GM18909 (cell line): ENCODE results near the gene FEZF2.

Experiments used
- ATAC-seq: cut with Tn5 transposase; IDR thresholded peaks from one replicate; pipeline ENCODE4 v1.9.1; 2021; ENCODE audit warnings: mild to moderate bottlenecking; ENCODE audit not compliant: unreplicated experiment, poor library complexity

Gene FEZF2

GRCh38 chr3:62335196-62335595 lies 38.2 kb downstream of the FEZF2 start:
- no peak for ATAC-seq

DNA sequence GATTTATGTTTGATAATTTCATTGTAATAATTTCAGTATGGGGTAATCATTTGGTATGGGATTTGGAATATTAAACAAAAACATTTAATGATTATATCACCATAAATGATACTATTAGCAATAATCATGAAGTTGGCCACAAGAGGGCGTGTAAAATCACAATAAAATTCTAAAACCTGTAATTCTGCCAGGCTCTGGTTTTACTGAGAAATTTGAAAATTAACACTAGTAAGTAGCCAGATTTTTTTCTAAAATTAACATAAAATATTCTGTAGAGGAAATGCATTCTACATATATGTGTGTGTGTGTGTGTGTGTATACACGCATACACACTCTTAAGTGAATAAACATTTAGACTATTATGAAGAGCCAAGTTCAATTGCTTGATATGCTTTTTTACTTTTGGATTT lies 40.5 kb downstream of the FEZF2 start:
- no peak for ATAC-seq

- ATAC-seq, result no peak
Observed at GRCh38 chr3:62332017-62332416, 41.3 kb downstream of the FEZF2 start.

- ATAC-seq, result no peak
Observed at GRCh38 chr3:62329971-62330370, 43.4 kb downstream of the FEZF2 start.

- ATAC-seq, result no peak
Observed at GRCh38 chr3:62325896-62326295, 47.5 kb downstream of the FEZF2 start.

DNA sequence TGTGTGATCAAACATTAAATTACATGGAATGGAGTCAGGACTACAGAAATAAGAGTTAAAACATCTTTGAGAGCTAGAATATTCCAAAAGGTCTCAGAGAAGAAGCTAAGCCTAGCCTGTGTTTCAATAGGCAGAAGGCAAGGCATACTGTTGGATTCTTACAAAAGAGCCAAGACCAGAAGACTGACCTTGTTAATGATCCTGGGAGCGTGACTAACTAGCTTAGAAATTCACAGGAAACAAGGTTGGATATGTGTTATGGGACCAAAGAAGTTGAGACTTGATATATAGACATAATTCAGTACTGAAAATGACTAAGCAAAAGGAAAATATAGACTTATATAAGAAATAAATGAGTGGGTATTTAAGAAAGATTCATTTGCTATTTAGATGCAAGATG lies 50.1 kb downstream of the FEZF2 start:
- ATAC-seq, result no peak
